CD4-positive, alpha-beta memory T cell (primary cell): ENCODE results near the gene ALAS1. TPM values are rescaled to one million over a fixed set of nuclear protein-coding genes. Genes with fewer than 3 reads are reported as not detected.

Source experiments
- CTCF ChIA-PET: fragments of 350-600 bp; sonication (Branson Sonifier 250); formaldehyde crosslinking; loops from one replicate; lab custom pipeline; 2021; ENCODE audit warnings: inconsistent platforms; ENCODE audit not compliant: partially characterized antibody; lab: Charles Lee
- POLR2A ChIA-PET: fragments of 350-600 bp; sonication (Branson Sonifier 250); formaldehyde crosslinking; loops from one replicate; lab custom pipeline; 2021; ENCODE audit not compliant: partially characterized antibody; lab: Charles Lee
- DNase-seq, 5 donors: peaks; one replicate each; pipeline versions ENCODE4 v3.0.0 to v3.0.0-alpha.2; 2020 to 2022; ENCODE audit warnings: mixed read lengths in 1 of 5
- H3K27ac ChIP-seq: one replicate; pipeline ENCODE4 v1.7.0; 2013; ENCODE audit warnings: low read depth, low read length
- H3K27me3 ChIP-seq: 2 replicates; pipeline ENCODE4 v1.7.0; 2013; ENCODE audit warnings: mild to moderate bottlenecking, low read length, moderate library complexity; ENCODE audit not compliant: insufficient read depth
- H3K36me3 ChIP-seq: 2 replicates; pipeline ENCODE4 v1.7.0; 2013; ENCODE audit warnings: mild to moderate bottlenecking, low read length, moderate library complexity; ENCODE audit not compliant: insufficient read depth
- H3K4me1 ChIP-seq: 2 replicates; pipeline ENCODE4 v1.7.0; 2013; ENCODE audit warnings: mild to moderate bottlenecking, low read length, moderate library complexity; ENCODE audit not compliant: insufficient read depth
- H3K4me3 ChIP-seq, 2 donors: one replicate each; pipeline ENCODE4 v1.7.0; 2013; ENCODE audit warnings: low read length in 2 of 2, mild to moderate bottlenecking in 1 of 2
- H3K9me3 ChIP-seq, 2 donors: one replicate each; pipeline ENCODE4 v1.7.0; 2013; ENCODE audit warnings: low read length in 2 of 2, control low read depth in 1 of 2; ENCODE audit not compliant: control insufficient read depth in 1 of 2
- H3K27ac Mint-ChIP-seq, 7 donors: one replicate each; pipeline ENCODE4 v1.8.0; 2020 to 2021; ENCODE audit warnings: mixed read lengths in 7 of 7, mild to moderate bottlenecking in 6 of 7, inconsistent platforms in 3 of 7, moderate library complexity in 3 of 7
- H3K27me3 Mint-ChIP-seq, 2 donors: one replicate each; pipeline ENCODE4 v1.8.0; 2020 to 2021; ENCODE audit warnings: mixed read lengths in 2 of 2
- H3K36me3 Mint-ChIP-seq, 2 donors: one replicate each; pipeline ENCODE4 v1.8.0; 2020 to 2021; ENCODE audit warnings: mixed read lengths in 2 of 2, inconsistent platforms in 1 of 2, mild to moderate bottlenecking in 1 of 2
- H3K4me1 Mint-ChIP-seq, 4 donors: one replicate each; pipeline ENCODE4 v1.8.0; 2020 to 2021; ENCODE audit warnings: mixed read lengths in 4 of 4, mild to moderate bottlenecking in 1 of 4
- H3K4me3 Mint-ChIP-seq, 8 donors: one replicate each; pipeline ENCODE4 v1.8.0; 2020 to 2021; ENCODE audit warnings: mixed read lengths in 8 of 8, mild to moderate bottlenecking in 7 of 8, moderate library complexity in 6 of 8, inconsistent platforms in 3 of 8
- H3K9me3 Mint-ChIP-seq, 8 donors: one replicate each; pipeline ENCODE4 v1.8.0; 2020 to 2021; ENCODE audit warnings: mixed read lengths in 8 of 8, mild to moderate bottlenecking in 5 of 8, inconsistent platforms in 3 of 8, moderate library complexity in 1 of 8
- intact Hi-C: fragments of 100-400 bp; cut with micrococcal nuclease; formaldehyde crosslinking; loops from one replicate; pipeline ENCODE4 v1.15.1; 2023
- polyA plus RNA-seq, 2 donors: library from polyadenylated mRNA; unstranded; fragments of 300-500 nt; fragmentation: Illumina TruSeq; gene quantifications; one replicate each; pipeline ENCODE4 v1.2.3, GENCODE V29; 2021
- total RNA-seq, 2 experiments: library from RNA; stranded (reverse); gene quantifications; one replicate each; pipeline ENCODE4 v1.2.3, GENCODE V29; 2021

The ALAS1 gene
- total and polyA plus RNA-seq, 4 experiments from 2014 or later, result 30.0 to 35.4 (median 32.5) TPM

DNA sequence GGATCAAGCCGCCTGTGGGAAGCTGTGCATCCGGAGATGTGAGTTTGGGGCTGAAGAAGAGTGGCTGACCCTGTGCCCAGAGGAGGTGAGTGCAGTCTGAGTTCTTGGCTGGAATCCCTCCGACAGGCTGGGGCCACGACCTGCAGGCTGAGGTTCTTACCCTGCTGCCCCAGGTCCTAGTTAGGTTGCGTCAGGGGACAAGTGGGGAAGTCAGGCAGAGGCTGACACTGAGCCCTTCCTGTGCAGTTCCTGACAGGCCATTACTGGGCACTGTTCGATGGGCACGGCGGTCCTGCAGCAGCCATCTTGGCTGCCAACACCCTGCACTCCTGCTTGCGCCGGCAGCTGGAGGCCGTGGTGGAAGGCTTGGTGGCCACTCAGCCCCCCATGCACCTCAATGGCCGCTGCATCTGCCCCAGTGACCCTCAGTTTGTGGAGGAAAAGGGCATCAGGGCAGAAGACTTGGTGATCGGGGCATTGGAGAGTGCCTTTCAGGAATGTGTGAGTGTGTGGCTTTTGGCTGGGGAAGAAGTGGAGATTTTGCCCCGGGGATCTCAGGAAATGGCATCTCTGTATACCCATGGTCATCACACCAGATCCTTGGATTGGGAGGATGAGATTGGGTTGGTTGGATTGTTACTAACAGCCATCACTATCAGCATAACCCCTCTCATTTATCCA, 48.9 kb downstream of the ALAS1 start:
- H3K27ac ChIP-seq, result peak overlapping the region; percentile 90
- no peaks in the 10 kb centered on the region for H3K27me3 Mint-ChIP-seq
- H3K4me1 Mint-ChIP-seq, result peaks cover 50 to 87% (median 68%) of the 10 kb centered on the region in 4 donors
- H3K27me3 ChIP-seq, result no peaks in the 10 kb centered on the region
- H3K36me3 Mint-ChIP-seq, result peaks cover 36 to 50% of the 10 kb centered on the region in 2 donors
- H3K4me1 ChIP-seq, result peaks cover 85% of the 10 kb centered on the region
- intact Hi-C loops, result no loop called here
- no peaks in the 10 kb centered on the region for H3K9me3 ChIP-seq
- peak overlapping the region; percentile 82 to 94 (median 90) for H3K4me3 Mint-ChIP-seq
- H3K9me3 Mint-ChIP-seq, result no peaks in the 10 kb centered on the region
- peak overlapping the region; percentile 88 to 95 for H3K4me3 ChIP-seq
- ChIA-PET CTCF (interaction anchor here (0.7 to 31.1 kb wide), 4 partner anchors 13 to 92 kb away, joined by 3 to 684 read pairs (median 12); partner anchors contain the start of genes GLYCTK and WDR82), POLR2A (interaction anchor here (0.7 to 38.1 kb wide), 10 partner anchors 8 to 191 kb away, joined by 3 to 1950 read pairs (median 14); partner anchors contain the start of genes DUSP7, GLYCTK, TWF2 and WDR82)
- peak overlapping the region; percentile 95 to 97 (median 96) for H3K27ac Mint-ChIP-seq
- H3K36me3 ChIP-seq, result peaks cover 32% of the 10 kb centered on the region
- peak in 2 of 5 donors; percentile 12 to 22 for DNase-seq

GRCh38 chr3:52247409-52248164, 49.6 kb downstream of the ALAS1 start:
- Mint-ChIP-seq H3K4me1 (peaks cover 50 to 89% (median 70%) of the 10 kb centered on the region in 4 donors), H3K4me3 (peak overlapping the region; percentile 82 to 94 (median 90)), H3K27ac (peak overlapping the region; percentile 95 to 97 (median 96)), H3K27me3 (no peaks in the 10 kb centered on the region), H3K36me3 (peaks cover 38 to 55% of the 10 kb centered on the region in 2 donors), H3K9me3 (no peaks in the 10 kb centered on the region)
- CTCF ChIA-PET, result interaction anchor here (0.9 to 31.1 kb wide), 6 partner anchors 9 to 31 kb away, joined by 3 to 684 read pairs (median 6); partner anchors contain the start of genes GLYCTK, TWF2 and WDR82
- Histone ChIP-seq H3K4me3 (peak overlapping the region; percentile 88 to 95), H3K27ac (peak overlapping the region; percentile 90), H3K9me3 (no peaks in the 10 kb centered on the region), H3K36me3 (peaks cover 32% of the 10 kb centered on the region), H3K27me3 (no peaks in the 10 kb centered on the region), H3K4me1 (peaks cover 88% of the 10 kb centered on the region)
- intact Hi-C loops, result no loop called here
- POLR2A ChIA-PET, result interaction anchor here (1.2 to 38.1 kb wide), 8 partner anchors 10 to 33 kb away, joined by 3 to 1950 read pairs (median 15); partner anchors contain the start of genes GLYCTK, TWF2 and WDR82
- no peak for DNase-seq

GRCh38 chr3:52248165-52248541, 50.2 kb downstream of the ALAS1 start:
- Histone ChIP-seq H3K4me3 (no peak overlapping the region), H3K4me1 (peaks cover 93% of the 10 kb centered on the region), H3K27ac (peak overlapping the region; percentile 90), H3K36me3 (peaks cover 32% of the 10 kb centered on the region), H3K27me3 (no peaks in the 10 kb centered on the region), H3K9me3 (no peaks in the 10 kb centered on the region)
- Mint-ChIP-seq H3K9me3 (no peaks in the 10 kb centered on the region), H3K36me3 (peaks cover 42 to 58% of the 10 kb centered on the region in 2 donors), H3K4me3 (peak overlapping the region in 7 of 8 donors; percentile 82 to 93 (median 88)), H3K4me1 (peaks cover 52 to 93% (median 73%) of the 10 kb centered on the region in 4 donors), H3K27me3 (no peaks in the 10 kb centered on the region), H3K27ac (peak overlapping the region; percentile 80 to 97 (median 96))
- CTCF ChIA-PET, result interaction anchor here (0.9 to 31.1 kb wide), 6 partner anchors 9 to 90 kb away, joined by 3 to 684 read pairs (median 6); partner anchors contain the start of genes GLYCTK, TWF2 and WDR82
- POLR2A ChIA-PET, result interaction anchor here (1.2 to 38.1 kb wide), 6 partner anchors 9 to 32 kb away, joined by 3 to 1950 read pairs (median 11); partner anchors contain the start of genes GLYCTK, TWF2 and WDR82
- intact Hi-C loops, result no loop called here
- no peak for DNase-seq

DNA sequence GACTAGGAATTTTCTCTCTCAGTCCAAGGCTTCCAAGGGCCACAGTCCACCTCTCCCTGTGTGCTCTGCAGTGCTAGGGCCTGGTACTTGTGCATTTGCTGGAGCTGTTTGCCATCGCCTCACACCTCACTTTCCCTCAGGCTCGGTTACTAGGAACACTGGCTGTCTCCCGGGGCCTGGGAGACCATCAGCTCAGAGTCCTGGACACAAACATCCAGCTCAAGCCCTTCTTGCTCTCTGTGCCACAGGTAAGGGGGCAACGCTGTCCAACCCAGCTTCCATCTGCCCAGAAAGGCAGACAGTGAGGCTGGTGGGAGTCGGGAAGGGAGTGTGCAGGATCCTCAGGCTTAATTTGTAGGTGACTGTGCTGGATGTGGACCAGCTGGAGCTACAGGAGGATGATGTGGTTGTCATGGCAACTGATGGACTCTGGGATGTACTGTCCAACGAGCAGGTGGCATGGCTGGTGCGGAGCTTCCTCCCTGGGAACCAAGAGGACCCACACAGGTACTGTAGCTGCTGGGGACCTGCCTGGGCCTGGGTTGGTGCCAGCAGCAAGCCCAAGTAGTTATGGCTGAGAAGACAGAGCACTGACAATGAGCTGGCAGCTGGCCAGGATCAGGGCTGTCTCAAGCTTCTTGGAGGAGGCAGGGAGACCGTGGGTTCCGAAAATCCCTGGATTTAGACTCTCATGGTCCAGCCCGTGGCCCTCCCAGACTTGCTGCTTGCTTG, 51.0 kb downstream of the ALAS1 start:
- Mint-ChIP-seq H3K27me3 (no peaks in the 10 kb centered on the region), H3K9me3 (no peaks in the 10 kb centered on the region), H3K27ac (peak overlapping the region; percentile 31 to 97 (median 96)), H3K4me1 (peaks cover 54 to 93% (median 75%) of the 10 kb centered on the region in 4 donors), H3K4me3 (peak overlapping the region in 5 of 8 donors; percentile 27 to 93 (median 57)), H3K36me3 (peaks cover 46 to 66% of the 10 kb centered on the region in 2 donors)
- ChIA-PET CTCF (interaction anchor here (1.4 to 31.1 kb wide), 5 partner anchors 6 to 90 kb away, joined by 3 to 684 read pairs (median 6); partner anchors contain the start of genes GLYCTK, PPM1M, TWF2 and WDR82), POLR2A (interaction anchor here (1.1 to 38.1 kb wide), 8 partner anchors 9 to 90 kb away, joined by 3 to 1950 read pairs (median 6); partner anchors contain the start of genes GLYCTK, TWF2 and WDR82)
- no peak overlapping the region for H3K4me3 ChIP-seq
- no peaks in the 10 kb centered on the region for H3K9me3 ChIP-seq
- H3K27ac ChIP-seq, result peak overlapping the region; percentile 22
- peaks cover 32% of the 10 kb centered on the region for H3K36me3 ChIP-seq
- H3K27me3 ChIP-seq, result no peaks in the 10 kb centered on the region
- peaks cover 94% of the 10 kb centered on the region for H3K4me1 ChIP-seq
- intact Hi-C loops, result no loop called here
- peak in 2 of 5 donors; percentile 13 to 22 for DNase-seq

- Mint-ChIP-seq H3K4me1 (peaks cover 56 to 93% (median 75%) of the 10 kb centered on the region in 4 donors), H3K27me3 (no peaks in the 10 kb centered on the region), H3K9me3 (no peaks in the 10 kb centered on the region), H3K4me3 (peak overlapping the region in 4 of 8 donors; percentile 28 to 65 (median 45)), H3K27ac (peak overlapping the region; percentile 58 to 97 (median 83)), H3K36me3 (peaks cover 51 to 71% of the 10 kb centered on the region in 2 donors)
- H3K4me3 ChIP-seq, result no peak overlapping the region
- H3K27me3 ChIP-seq, result no peaks in the 10 kb centered on the region
- H3K27ac ChIP-seq, result peak overlapping the region; percentile 22
- ChIA-PET POLR2A (interaction anchor here (1.1 to 38.1 kb wide), 7 partner anchors 10 to 90 kb away, joined by 3 to 1950 read pairs (median 7); partner anchors contain the start of genes GLYCTK, TWF2 and WDR82), CTCF (interaction anchor here (1.4 to 31.1 kb wide), 4 partner anchors 7 to 89 kb away, joined by 6 to 684 read pairs (median 40); partner anchors contain the start of genes GLYCTK, PPM1M and WDR82)
- no peak for DNase-seq
- peaks cover 94% of the 10 kb centered on the region for H3K4me1 ChIP-seq
- H3K9me3 ChIP-seq, result no peaks in the 10 kb centered on the region
- H3K36me3 ChIP-seq, result peaks cover 32% of the 10 kb centered on the region
- intact Hi-C loops, result no loop called here
Observed at GRCh38 chr3:52249683-52250082, 51.7 kb downstream of the ALAS1 start.

GRCh38 chr3:52250122-52250521, 52.2 kb downstream of the ALAS1 start:
- peak overlapping the region in 6 of 8 donors; percentile 26 to 65 (median 39) for H3K4me3 Mint-ChIP-seq
- peak overlapping the region; percentile 58 to 97 (median 93) for H3K27ac Mint-ChIP-seq
- peaks cover 32% of the 10 kb centered on the region for H3K36me3 ChIP-seq
- peaks cover 54 to 93% (median 74%) of the 10 kb centered on the region in 4 donors for H3K4me1 Mint-ChIP-seq
- peak overlapping the region; percentile 22 for H3K27ac ChIP-seq
- no peaks in the 10 kb centered on the region for H3K27me3 ChIP-seq
- no peaks in the 10 kb centered on the region for H3K27me3 Mint-ChIP-seq
- no peaks in the 10 kb centered on the region for H3K9me3 ChIP-seq
- no peak overlapping the region for H3K4me3 ChIP-seq
- no peak for DNase-seq
- peaks cover 51 to 73% of the 10 kb centered on the region in 2 donors for H3K36me3 Mint-ChIP-seq
- H3K9me3 Mint-ChIP-seq, result peaks cover 0 to 1% (median 0%) of the 10 kb centered on the region in 8 donors
- CTCF ChIA-PET, result interaction anchor here (2.1 to 31.1 kb wide), 3 partner anchors 7 to 28 kb away, joined by 6 to 684 read pairs (median 74); partner anchors contain the start of genes GLYCTK, PPM1M and WDR82
- peaks cover 94% of the 10 kb centered on the region for H3K4me1 ChIP-seq
- intact Hi-C loops, result no loop called here
- POLR2A ChIA-PET, result interaction anchor here (1.1 to 38.1 kb wide), 6 partner anchors 10 to 77 kb away, joined by 3 to 1950 read pairs (median 11); partner anchors contain the start of genes GLYCTK, TWF2 and WDR82
